ENCODE results near the gene VAPA.

VAPA gene

DNA sequence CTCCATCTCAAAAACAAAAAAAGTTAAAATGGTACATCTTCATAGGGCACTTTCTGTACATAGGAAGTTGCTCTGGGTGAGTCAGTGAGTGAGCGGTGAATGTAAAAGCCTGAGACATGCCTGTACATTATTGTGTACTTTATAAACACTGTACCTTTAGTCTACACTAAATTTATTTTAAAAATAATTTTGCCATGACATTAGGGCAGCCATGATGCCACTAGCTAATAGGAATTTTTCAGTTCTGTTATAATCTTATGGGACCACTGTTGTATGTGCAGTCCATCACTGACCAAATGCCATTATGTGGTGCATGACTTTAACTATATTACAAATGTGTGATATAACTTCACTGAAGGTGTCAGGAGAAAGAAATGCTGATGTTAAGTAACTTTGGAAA is 39.1 kb upstream of the VAPA start:
- no peaks in the 10 kb centered on the region for H3K79me2 ChIP-seq (ENCODE audit: insufficient read depth, low read length)
- no peaks in the 10 kb centered on the region for H4K20me1 ChIP-seq (ENCODE audit: insufficient read depth, low read length, poor library complexity, severe bottlenecking)
- H3K9me3 ChIP-seq (ENCODE audit: insufficient read depth, low read depth, low read length), result no peaks in the 10 kb centered on the region
- no peak overlapping the region for H3K4me2 ChIP-seq (ENCODE audit: low read depth, low read length, poor library complexity, severe bottlenecking)
- TF ChIP-seq EZH2phosphoT487 (IDR thresholded peaks at IDR 0.05; ENCODE audit: borderline replicate concordance), result no peak
- TF ChIP-seq, protein P1, sequence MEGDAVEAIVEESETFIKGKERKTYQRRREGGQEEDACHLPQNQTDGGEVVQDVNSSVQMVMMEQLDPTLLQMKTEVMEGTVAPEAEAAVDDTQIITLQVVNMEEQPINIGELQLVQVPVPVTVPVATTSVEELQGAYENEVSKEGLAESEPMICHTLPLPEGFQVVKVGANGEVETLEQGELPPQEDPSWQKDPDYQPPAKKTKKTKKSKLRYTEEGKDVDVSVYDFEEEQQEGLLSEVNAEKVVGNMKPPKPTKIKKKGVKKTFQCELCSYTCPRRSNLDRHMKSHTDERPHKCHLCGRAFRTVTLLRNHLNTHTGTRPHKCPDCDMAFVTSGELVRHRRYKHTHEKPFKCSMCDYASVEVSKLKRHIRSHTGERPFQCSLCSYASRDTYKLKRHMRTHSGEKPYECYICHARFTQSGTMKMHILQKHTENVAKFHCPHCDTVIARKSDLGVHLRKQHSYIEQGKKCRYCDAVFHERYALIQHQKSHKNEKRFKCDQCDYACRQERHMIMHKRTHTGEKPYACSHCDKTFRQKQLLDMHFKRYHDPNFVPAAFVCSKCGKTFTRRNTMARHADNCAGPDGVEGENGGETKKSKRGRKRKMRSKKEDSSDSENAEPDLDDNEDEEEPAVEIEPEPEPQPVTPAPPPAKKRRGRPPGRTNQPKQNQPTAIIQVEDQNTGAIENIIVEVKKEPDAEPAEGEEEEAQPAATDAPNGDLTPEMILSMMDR (conservative IDR thresholded peaks at IDR 0.05; ENCODE audit: low read length), result no peak
- H3K27me3 ChIP-seq (ENCODE audit: insufficient read depth, low read length, poor library complexity, severe bottlenecking), result no peaks in the 10 kb centered on the region
- no peaks in the 10 kb centered on the region for H3F3A ChIP-seq (ENCODE audit: low read depth)
- H3K36me3 ChIP-seq (ENCODE audit: insufficient read depth, low read length), result no peaks in the 10 kb centered on the region
- no peaks in the 10 kb centered on the region for H3K9me2 ChIP-seq (replicated peaks; ENCODE audit: low read depth, low read length)
- H3K4me3 ChIP-seq (ENCODE audit: low read length, poor library complexity, severe bottlenecking), result no peak overlapping the region
- no peak overlapping the region for H2AFZ ChIP-seq (ENCODE audit: low read length)
- peaks cover 20% of the 10 kb centered on the region for H3K4me1 ChIP-seq (ENCODE audit: insufficient read depth, low read length, poor library complexity, severe bottlenecking)
- no peak overlapping the region for H3K9ac ChIP-seq (ENCODE audit: low read depth, low read length, poor library complexity, severe bottlenecking)

GRCh38 chr18:9876212-9876866 is 37.5 kb upstream of the VAPA start:
- TF ChIP-seq EZH2phosphoT487 (IDR thresholded peaks at IDR 0.05; ENCODE audit: borderline replicate concordance), result no peak
- TF ChIP-seq, protein P1 (conservative IDR thresholded peaks at IDR 0.05; ENCODE audit: low read length), result no peak
- no peaks in the 10 kb centered on the region for H3K79me2 ChIP-seq (ENCODE audit: insufficient read depth, low read length)
- no peaks in the 10 kb centered on the region for H3K36me3 ChIP-seq (ENCODE audit: insufficient read depth, low read length)
- no peaks in the 10 kb centered on the region for H3K9me3 ChIP-seq (ENCODE audit: insufficient read depth, low read depth, low read length)
- H3F3A ChIP-seq (ENCODE audit: low read depth), result no peaks in the 10 kb centered on the region
- no peak overlapping the region for H2AFZ ChIP-seq (ENCODE audit: low read length)
- H3K9ac ChIP-seq (ENCODE audit: low read depth, low read length, poor library complexity, severe bottlenecking), result no peak overlapping the region
- H3K4me2 ChIP-seq (ENCODE audit: low read depth, low read length, poor library complexity, severe bottlenecking), result no peak overlapping the region
- H3K4me3 ChIP-seq (ENCODE audit: low read length, poor library complexity, severe bottlenecking), result no peak overlapping the region
- no peaks in the 10 kb centered on the region for H4K20me1 ChIP-seq (ENCODE audit: insufficient read depth, low read length, poor library complexity, severe bottlenecking)
- H3K9me2 ChIP-seq (replicated peaks; ENCODE audit: low read depth, low read length), result no peaks in the 10 kb centered on the region
- peaks cover 4% of the 10 kb centered on the region for H3K4me1 ChIP-seq (ENCODE audit: insufficient read depth, low read length, poor library complexity, severe bottlenecking)
- no peaks in the 10 kb centered on the region for H3K27me3 ChIP-seq (ENCODE audit: insufficient read depth, low read length, poor library complexity, severe bottlenecking)

GRCh38 chr18:9876867-9877654 is 36.8 kb upstream of the VAPA start:
- no peak for TF ChIP-seq EZH2phosphoT487 (IDR thresholded peaks at IDR 0.05; ENCODE audit: borderline replicate concordance)
- TF ChIP-seq, protein P1 (conservative IDR thresholded peaks at IDR 0.05; ENCODE audit: low read length), result no peak
- Histone ChIP-seq H3F3A (ENCODE audit: low read depth) (no peaks in the 10 kb centered on the region), H3K9ac (ENCODE audit: low read depth, low read length, poor library complexity, severe bottlenecking) (no peak overlapping the region), H3K36me3 (ENCODE audit: insufficient read depth, low read length) (no peaks in the 10 kb centered on the region), H2AFZ (ENCODE audit: low read length) (peak overlapping the region; percentile 74), H3K4me2 (ENCODE audit: low read depth, low read length, poor library complexity, severe bottlenecking) (no peak overlapping the region), H3K27me3 (ENCODE audit: insufficient read depth, low read length, poor library complexity, severe bottlenecking) (no peaks in the 10 kb centered on the region), H3K4me3 (ENCODE audit: low read length, poor library complexity, severe bottlenecking) (no peak overlapping the region), H4K20me1 (ENCODE audit: insufficient read depth, low read length, poor library complexity, severe bottlenecking) (no peaks in the 10 kb centered on the region), H3K4me1 (ENCODE audit: insufficient read depth, low read length, poor library complexity, severe bottlenecking) (no peaks in the 10 kb centered on the region), H3K9me2 (replicated peaks; ENCODE audit: low read depth, low read length) (no peaks in the 10 kb centered on the region), H3K9me3 (ENCODE audit: insufficient read depth, low read depth, low read length) (no peaks in the 10 kb centered on the region), H3K79me2 (ENCODE audit: insufficient read depth, low read length) (no peaks in the 10 kb centered on the region)

Data from Loucy (cell line).